ENCODE measurements around the gene GALNT18.

GALNT18 gene

DNA sequence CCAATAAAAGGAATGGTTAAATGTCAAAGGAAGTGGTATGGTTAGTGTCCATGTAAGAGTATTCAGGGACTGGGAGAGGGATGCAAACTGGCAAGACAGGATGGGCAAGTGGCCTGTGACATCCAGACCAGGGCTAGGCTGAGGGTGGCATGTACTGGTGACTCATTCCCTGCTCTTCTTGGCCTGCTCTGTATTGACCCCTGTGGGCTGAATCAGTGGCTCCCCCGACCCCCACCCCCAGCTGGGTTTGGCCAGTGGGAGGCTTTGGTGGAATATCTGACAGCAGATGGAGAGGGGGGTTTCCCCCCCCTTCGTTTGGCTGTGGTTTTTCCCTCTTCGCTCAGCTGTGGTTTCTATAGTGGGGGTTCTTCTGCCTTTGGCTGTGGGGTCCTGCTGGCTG is 356.5 kb downstream of the GALNT18 start:
- DNase-seq, result no peak
- in situ Hi-C loops (cut with HindIII; ENCODE audit: low pct_ligation_motif_present, low pct_unique_long_range_greater_than_20kb, low sequenced_read_pairs), result no loop called here

GRCh38 chr11:11263238-11264005 is 358.4 kb downstream of the GALNT18 start:
- no peak for DNase-seq
- in situ Hi-C loops (cut with HindIII; ENCODE audit: low pct_ligation_motif_present, low pct_unique_long_range_greater_than_20kb, low sequenced_read_pairs), result no loop called here

DNA sequence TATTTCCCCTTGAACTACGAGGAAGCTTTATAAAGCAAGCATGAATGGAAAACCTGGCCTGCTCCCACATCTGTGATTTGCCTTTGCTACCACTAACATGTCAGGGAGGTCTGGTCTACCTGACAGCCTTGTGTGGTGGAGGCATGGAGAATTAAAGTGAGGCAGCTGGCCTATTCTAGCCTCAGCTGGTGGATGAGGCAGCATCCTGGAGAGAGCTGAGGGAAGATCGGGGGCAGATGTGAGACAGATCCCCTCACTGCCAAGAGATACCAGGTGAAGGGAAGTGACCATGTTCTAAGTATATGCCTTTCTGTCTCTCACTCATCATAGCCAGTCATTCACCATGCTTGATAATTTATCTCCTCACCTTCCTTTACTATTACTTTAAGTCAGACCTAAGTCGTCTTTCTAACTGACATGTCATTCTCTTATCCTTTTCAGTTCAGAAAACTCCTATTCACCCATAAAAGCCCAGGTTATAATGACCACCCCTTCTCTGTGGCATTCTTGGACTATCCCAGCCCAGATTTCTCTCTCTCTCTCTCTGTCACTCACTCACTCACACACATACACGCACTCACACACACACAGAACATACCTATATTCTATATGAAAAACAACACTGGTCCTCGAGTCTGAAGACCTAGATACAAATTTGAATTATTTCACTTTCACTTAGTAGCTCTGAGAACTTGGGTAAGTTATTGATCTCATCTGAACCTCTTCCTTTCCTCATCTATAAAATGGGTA is 359.5 kb downstream of the GALNT18 start:
- DNase-seq, result no peak
- in situ Hi-C loops (cut with HindIII; ENCODE audit: low pct_ligation_motif_present, low pct_unique_long_range_greater_than_20kb, low sequenced_read_pairs), result no loop called here

GRCh38 chr11:11261629-11262028 is 360.2 kb downstream of the GALNT18 start:
- in situ Hi-C loops (cut with HindIII; ENCODE audit: low pct_ligation_motif_present, low pct_unique_long_range_greater_than_20kb, low sequenced_read_pairs), result no loop called here
- DNase-seq, result no peak

- DNase-seq, result no peak
- in situ Hi-C loops (cut with HindIII; ENCODE audit: low pct_ligation_motif_present, low pct_unique_long_range_greater_than_20kb, low sequenced_read_pairs), result no loop called here
Measured at GRCh38 chr11:11260903-11261302, 360.9 kb downstream of the GALNT18 start.

DNA sequence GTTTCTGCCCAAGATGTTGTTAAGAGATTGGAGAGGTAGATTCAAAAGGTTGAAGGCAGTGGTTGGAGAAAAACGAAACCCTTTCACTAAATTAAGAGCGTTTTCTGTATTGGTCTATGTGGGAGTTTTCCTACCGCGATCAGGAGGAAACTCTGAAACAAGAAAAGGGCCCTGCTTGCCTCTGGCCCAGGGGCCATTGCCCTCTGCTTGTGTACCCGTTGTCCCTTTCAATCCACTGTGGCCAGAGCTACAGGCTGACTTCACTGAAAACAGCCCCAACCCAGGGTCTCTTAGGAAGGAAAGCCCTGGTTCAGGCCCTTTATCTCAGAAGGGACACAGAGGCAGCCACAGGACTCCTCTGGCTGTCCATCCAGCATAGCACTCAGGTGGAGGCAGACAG is 367.8 kb downstream of the GALNT18 start:
- in situ Hi-C loops (cut with HindIII; ENCODE audit: low pct_ligation_motif_present, low pct_unique_long_range_greater_than_20kb, low sequenced_read_pairs), result no loop called here
- DNase-seq, result no peak

GRCh38 chr11:11253497-11253896 is 368.3 kb downstream of the GALNT18 start:
- no peak for DNase-seq
- in situ Hi-C loops (cut with HindIII; ENCODE audit: low pct_ligation_motif_present, low pct_unique_long_range_greater_than_20kb, low sequenced_read_pairs), result no loop called here

DNA sequence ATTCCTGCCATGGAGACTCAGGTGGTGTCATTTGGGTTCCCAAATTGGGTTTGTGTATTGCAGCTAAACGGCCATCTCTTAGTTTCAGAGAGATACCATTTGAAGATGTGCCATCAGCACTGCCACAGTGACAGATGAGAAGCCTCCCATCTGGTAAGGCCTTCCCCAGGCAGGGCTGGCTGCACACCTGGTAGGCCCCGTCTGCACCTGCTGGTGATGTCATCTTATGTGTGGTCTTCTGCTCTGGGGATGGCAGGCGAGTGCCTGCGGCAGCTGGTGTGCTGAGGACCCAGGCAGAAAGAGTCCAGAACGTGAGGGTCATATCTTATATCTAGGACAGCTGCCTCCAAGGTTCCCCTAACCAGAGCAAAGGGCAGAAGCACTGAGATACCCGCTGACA is 369.4 kb downstream of the GALNT18 start:
- in situ Hi-C loops (cut with HindIII; ENCODE audit: low pct_ligation_motif_present, low pct_unique_long_range_greater_than_20kb, low sequenced_read_pairs), result no loop called here
- DNase-seq, result no peak

DNA sequence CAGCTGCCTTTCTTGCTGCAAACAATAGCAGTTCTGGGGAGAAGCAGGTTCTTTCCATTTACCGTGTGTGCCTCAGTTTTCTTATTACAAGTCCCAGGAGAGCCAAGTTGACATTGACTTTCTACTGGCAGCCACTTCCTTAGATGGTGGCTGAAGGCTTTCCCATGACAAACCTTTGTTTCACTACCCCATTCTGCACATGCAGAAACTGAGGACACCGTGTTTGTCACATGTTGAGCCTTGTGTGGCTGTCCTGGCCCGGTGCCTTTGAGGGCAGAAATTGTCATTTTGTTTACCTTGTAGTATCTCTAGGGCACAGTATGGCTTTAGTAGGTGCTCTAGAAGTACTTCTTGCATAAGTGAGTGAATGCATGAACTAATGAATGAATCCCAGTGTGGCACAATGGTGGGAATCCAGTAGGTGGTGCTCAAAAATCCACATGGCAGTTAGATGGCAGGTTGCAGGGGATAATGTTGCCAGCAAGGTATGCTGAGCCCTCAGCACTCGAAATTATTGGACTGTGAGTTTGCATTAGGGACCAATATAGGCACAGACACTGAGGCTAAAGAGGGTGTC is 370.3 kb downstream of the GALNT18 start:
- in situ Hi-C loops (cut with HindIII; ENCODE audit: low pct_ligation_motif_present, low pct_unique_long_range_greater_than_20kb, low sequenced_read_pairs), result no loop called here
- no peak for DNase-seq

- no peak for DNase-seq
- in situ Hi-C loops (cut with HindIII; ENCODE audit: low pct_ligation_motif_present, low pct_unique_long_range_greater_than_20kb, low sequenced_read_pairs), result no loop called here
Measured at GRCh38 chr11:11250470-11250869, 371.3 kb downstream of the GALNT18 start.

DNA sequence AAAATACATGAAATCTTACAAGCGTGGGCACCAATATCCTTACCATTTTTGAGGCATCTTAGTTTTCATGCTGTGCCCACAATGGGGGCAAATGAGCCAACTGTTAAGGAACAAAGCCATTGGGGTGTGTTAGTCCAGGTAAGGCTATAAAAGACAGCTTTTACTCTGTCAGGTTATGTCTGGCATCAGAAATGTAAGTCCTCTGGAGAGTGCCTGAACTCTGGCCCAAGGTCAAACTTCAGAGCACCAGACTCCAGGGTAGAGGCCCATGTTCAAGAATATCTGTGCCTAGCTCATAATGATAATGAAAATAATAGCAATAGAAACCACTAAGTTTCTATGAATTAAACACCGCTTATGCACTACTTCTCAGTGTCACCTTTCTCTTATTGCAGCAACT is 374.2 kb downstream of the GALNT18 start:
- DNase-seq, result no peak
- in situ Hi-C loops (cut with HindIII; ENCODE audit: low pct_ligation_motif_present, low pct_unique_long_range_greater_than_20kb, low sequenced_read_pairs), result no loop called here

DNA sequence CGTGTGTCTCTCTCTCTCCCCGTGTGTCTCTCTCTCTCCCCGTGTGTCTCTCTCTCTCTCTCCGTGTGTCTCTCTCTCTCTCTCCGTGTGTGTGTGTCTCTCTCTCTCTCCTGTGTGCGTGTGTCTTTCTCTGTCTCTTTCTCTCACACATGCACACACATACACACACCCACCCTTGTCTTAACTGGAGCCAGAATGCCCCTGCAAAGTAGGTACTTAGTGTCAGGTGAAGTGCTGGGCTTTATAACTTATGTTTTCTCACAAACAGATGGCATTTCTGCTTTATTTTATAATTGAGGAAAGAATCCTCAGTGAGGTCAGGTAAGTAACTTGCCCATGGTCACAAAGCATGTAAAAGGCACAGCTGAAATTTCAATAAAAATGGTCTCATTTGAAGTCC is 374.7 kb downstream of the GALNT18 start:
- in situ Hi-C loops (cut with HindIII; ENCODE audit: low pct_ligation_motif_present, low pct_unique_long_range_greater_than_20kb, low sequenced_read_pairs), result no loop called here
- DNase-seq, result no peak

DNA sequence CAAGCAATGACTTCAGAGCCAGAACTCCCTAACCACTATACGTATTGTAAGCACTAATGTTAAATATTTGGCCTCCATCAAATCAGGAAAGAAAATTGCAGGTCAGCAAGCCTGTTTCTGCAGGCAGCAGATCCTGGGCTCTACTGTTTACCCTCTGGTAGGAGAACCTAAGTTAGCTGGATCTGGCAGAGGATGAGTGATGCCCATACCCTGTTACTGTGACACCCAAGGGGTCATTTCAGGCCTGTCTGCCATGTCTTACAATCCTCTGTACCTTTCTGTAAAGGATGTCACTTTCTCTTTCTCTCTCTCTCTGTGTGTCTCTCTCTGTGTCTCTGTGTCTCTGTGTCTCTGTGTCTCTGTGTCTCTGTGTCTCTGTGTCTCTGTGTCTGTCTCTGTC is 375.6 kb downstream of the GALNT18 start:
- DNase-seq, result no peak
- in situ Hi-C loops (cut with HindIII; ENCODE audit: low pct_ligation_motif_present, low pct_unique_long_range_greater_than_20kb, low sequenced_read_pairs), result no loop called here

GRCh38 chr11:11245453-11245852 is 376.4 kb downstream of the GALNT18 start:
- DNase-seq, result no peak
- in situ Hi-C loops (cut with HindIII; ENCODE audit: low pct_ligation_motif_present, low pct_unique_long_range_greater_than_20kb, low sequenced_read_pairs), result no loop called here

DNA sequence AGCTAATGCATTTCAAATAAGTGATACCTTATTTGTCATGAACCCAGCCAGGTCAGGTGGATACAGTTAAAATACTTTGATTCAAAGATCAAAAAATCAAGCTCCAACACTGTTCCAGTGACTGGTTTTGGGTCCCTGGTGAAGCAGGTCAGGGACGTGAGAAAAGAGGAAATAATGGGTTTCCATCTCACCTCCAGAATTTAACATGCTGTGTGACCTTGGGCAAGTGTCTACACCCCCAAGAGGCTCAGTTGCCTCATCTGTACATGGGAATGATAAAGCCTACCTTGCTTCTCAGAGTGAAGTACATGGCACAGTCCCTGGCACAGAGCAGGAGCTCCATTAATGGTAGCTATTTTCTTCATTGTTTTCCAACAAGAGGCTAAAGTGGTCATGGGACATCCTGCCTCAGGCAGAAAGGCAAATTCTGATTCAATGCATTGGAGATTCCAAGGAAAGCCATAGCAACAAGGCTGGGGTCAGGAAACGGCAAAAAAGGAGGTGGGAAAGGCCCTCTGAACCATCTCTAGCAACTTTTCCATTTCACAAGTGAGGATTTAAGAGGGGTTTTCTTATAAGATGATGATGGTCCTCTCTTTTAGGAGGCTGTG is 377.2 kb downstream of the GALNT18 start:
- in situ Hi-C loops (cut with HindIII; ENCODE audit: low pct_ligation_motif_present, low pct_unique_long_range_greater_than_20kb, low sequenced_read_pairs), result no loop called here
- no peak for DNase-seq

GRCh38 chr11:11243590-11244469 is 378.0 kb downstream of the GALNT18 start:
- in situ Hi-C loops (cut with HindIII; ENCODE audit: low pct_ligation_motif_present, low pct_unique_long_range_greater_than_20kb, low sequenced_read_pairs), result no loop called here
- no peak for DNase-seq

- in situ Hi-C loops (cut with HindIII; ENCODE audit: low pct_ligation_motif_present, low pct_unique_long_range_greater_than_20kb, low sequenced_read_pairs), result no loop called here
- DNase-seq, result no peak
Measured at GRCh38 chr11:11243209-11243589, 378.6 kb downstream of the GALNT18 start.

- in situ Hi-C loops (cut with HindIII; ENCODE audit: low pct_ligation_motif_present, low pct_unique_long_range_greater_than_20kb, low sequenced_read_pairs), result no loop called here
Measured at GRCh38 chr11:11241284-11241683, 380.5 kb downstream of the GALNT18 start.

GRCh38 chr11:11239959-11240358 is 381.8 kb downstream of the GALNT18 start:
- in situ Hi-C loops (cut with HindIII; ENCODE audit: low pct_ligation_motif_present, low pct_unique_long_range_greater_than_20kb, low sequenced_read_pairs), result no loop called here
- no peak for DNase-seq

More at GRCh38 chr11:11241284-11241683, 380.5 kb downstream of the GALNT18 start:
- no peak for DNase-seq
